Measurements from ENCODE around the gene NBPF15. TPM values are rescaled to one million over a fixed set of nuclear protein-coding genes. Genes with fewer than 3 reads are reported as not detected.
"Not testable (repeated sequence)": the region's sequence is repeated elsewhere in the genome, so short reads cannot be mapped to it uniquely, and the experiment has no call there.

The NBPF15 gene
- total RNA-seq (10 to 100 TPM; 20.8 to 30.1 TPM), polyA plus RNA-seq (ENCODE audit: insufficient read depth, low read depth, low replicate concordance) (12.7 TPM)
- long read RNA-seq, donor 1, result 0 reads
- long read RNA-seq, donor 2, result 0 reads

GRCh38 chr1:144461136-144461759, at the start of gene NBPF15:
Gene NBPF15, minus strand, starts transcription at chr1:144461669. Its CDS starts 21,666 bp downstream, at chr1:144440003.
- H3K9me3 ChIP-seq; H3K4me1 ChIP-seq; intact Hi-C loops (cut with DNase I; ENCODE audit: low total_unique reads); H3K36me3 ChIP-seq (ENCODE audit: low read depth, missing control alignments); H3K27me3 ChIP-seq: not testable (repeated sequence)
- peak; percentile 78 for DNase-seq
- H3K4me3 ChIP-seq, result peak within 1 kb of the TSS; percentile 53 to 75
- H3K27ac ChIP-seq, result peak within 1 kb of the TSS in 1 of 2 donors; percentile 59
- 8 to 12% methylated on average over 5 to 29 of the region's 71 CpGs for WGBS, 2 donors

DNA sequence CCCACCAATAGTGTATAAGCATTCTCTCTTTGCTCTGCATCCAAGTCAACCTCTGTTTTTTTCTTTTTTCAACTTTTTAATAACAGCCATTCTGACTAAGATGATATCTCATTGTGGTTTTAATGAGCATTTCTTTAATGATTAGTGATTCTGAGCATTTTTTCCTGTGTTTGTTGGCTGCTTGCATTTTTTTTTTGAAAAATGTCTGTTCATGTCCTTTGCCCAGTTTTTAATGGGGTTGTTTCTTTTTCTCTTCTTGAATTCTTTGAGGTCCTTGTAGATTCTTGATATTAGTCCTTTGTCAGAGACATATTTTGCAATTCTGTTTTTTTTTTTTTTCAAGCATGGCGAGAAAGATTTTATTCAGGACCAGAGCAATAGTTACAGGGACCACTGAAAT, 35.0 kb upstream of the NBPF15 start:
- H3K4me1 ChIP-seq; H3K4me3 ChIP-seq; intact Hi-C loops (cut with DNase I; ENCODE audit: low total_unique reads); H3K27me3 ChIP-seq; H3K27ac ChIP-seq; DNase-seq; H3K9me3 ChIP-seq; H3K36me3 ChIP-seq (ENCODE audit: low read depth, missing control alignments): not testable (repeated sequence)
- WGBS, 2 donors, result 79 to 91% methylated on average over 1 of the region's 1 CpG

- H3K9me3 ChIP-seq; DNase-seq; H3K36me3 ChIP-seq (ENCODE audit: low read depth, missing control alignments); H3K4me3 ChIP-seq; H3K27ac ChIP-seq; H3K4me1 ChIP-seq; H3K27me3 ChIP-seq; intact Hi-C loops (cut with DNase I; ENCODE audit: low total_unique reads): not testable (repeated sequence)
- WGBS, 2 donors, result 57 to 75% methylated on average over 2 to 4 of the region's 4 CpGs
Observed at GRCh38 chr1:144494130-144494529, 32.7 kb upstream of the NBPF15 start.

GRCh38 chr1:144490394-144490793, 28.9 kb upstream of the NBPF15 start:
- intact Hi-C loops (cut with DNase I; ENCODE audit: low total_unique reads); H3K27me3 ChIP-seq; DNase-seq; H3K9me3 ChIP-seq; H3K36me3 ChIP-seq (ENCODE audit: low read depth, missing control alignments); H3K4me3 ChIP-seq; H3K27ac ChIP-seq; H3K4me1 ChIP-seq: not testable (repeated sequence)
- 20% methylated on average over 1 of the region's 18 CpGs; no CpG with 5 or more reads in 1 of the 2 donors for WGBS, 2 donors

DNA sequence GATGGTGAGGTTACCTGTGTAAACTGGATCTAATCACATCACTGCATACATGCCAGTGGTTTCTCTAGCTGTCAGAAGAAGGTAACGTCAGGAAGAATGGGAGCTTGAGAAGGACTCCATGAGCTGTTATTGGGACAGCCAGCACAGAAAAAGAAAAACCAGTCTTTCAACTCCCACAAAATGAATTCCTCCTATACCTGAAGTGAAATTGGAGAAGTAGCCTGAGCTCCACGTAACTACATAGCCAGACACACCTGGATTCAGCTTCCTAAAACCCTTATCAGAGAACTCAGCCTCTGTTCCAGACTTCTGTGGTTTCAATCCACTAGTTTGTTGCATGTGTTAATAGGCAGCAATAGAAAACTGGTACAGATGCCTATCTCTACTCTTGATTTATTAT, 25.5 kb upstream of the NBPF15 start:
- DNase-seq; H3K27ac ChIP-seq; H3K36me3 ChIP-seq (ENCODE audit: low read depth, missing control alignments); H3K27me3 ChIP-seq; intact Hi-C loops (cut with DNase I; ENCODE audit: low total_unique reads); H3K9me3 ChIP-seq; H3K4me3 ChIP-seq; H3K4me1 ChIP-seq: not testable (repeated sequence)
- 57 to 92% methylated on average over 2 of the region's 2 CpGs for WGBS, 2 donors

DNA sequence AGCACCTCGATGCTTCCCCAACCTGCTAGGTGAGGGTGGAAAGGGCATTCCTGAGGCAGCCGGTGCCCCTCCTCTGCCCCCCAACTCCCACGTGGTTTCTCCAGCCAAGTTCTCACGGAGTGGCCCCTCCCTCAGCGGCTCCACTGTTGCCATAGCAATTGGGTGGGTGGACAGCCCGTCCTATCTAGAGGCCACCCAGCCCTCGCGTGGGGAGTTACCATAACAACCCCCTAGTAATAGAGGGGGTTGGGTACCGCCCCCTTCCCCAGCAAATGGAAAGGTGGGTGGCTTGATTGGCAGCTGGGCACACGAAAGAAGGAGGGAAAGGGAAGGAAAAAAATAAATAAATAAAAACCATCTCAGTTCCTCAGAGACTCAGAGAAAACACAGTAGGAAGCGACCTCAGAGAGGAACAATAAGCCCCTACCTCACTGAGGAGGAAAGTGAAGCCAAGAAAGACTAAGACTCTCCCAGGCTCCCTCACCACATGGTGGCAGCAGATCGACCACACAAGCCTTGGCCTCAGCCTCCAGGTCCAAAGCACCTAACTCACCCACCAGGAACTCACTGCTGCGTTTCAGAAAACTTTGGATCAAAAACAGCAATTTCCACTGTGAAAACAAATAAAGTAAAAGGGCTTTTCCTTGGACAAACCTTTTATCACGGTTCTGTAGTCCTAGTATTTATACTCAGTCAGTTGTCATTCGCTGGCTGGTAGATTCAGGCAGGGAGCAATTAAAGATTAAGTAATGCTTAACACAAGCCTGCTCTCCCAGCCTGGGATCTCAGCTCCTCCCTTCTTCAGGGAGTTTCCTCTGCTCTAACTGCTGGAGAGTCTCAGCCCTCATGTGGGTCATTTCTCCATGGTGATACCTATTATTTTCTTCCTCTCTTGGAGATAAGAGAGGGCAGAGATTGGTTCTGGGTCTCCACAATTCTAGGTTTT, 23.9 kb upstream of the NBPF15 start:
- DNase-seq; intact Hi-C loops (cut with DNase I; ENCODE audit: low total_unique reads): not testable (repeated sequence)
- WGBS, 2 donors, result 5 to 19% methylated on average over 2 to 7 of the region's 15 CpGs

DNA sequence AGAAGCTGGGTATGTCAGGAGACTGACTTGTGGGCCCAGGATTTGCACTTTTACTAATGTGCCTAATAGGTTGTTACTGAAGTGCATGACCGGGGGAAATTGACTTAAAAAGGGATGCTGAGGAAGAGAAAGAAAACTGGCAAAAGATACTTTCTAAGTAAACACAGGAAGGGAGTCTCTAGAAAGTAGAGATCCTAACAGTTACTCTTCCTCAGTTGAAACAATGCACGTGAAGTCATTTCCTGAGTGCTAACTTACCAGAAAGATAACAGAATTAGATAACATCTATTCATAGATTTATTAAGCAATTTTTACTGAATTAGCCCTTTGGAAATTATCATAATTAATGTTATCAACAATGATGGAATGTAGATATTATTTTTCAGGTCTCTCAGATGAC, 12.4 kb upstream of the NBPF15 start:
- intact Hi-C loops (cut with DNase I; ENCODE audit: low total_unique reads); H3K4me1 ChIP-seq; H3K27me3 ChIP-seq; H3K36me3 ChIP-seq (ENCODE audit: low read depth, missing control alignments); H3K4me3 ChIP-seq; H3K27ac ChIP-seq; DNase-seq; H3K9me3 ChIP-seq: not testable (repeated sequence)
- no CpG with 5 or more reads among the region's 2 CpGs for WGBS, 2 donors

More for the DNA sequence above, 23.9 kb upstream of the NBPF15 start:
- H3K4me1 ChIP-seq; H3K27ac ChIP-seq; H3K27me3 ChIP-seq; H3K9me3 ChIP-seq; H3K36me3 ChIP-seq (ENCODE audit: low read depth, missing control alignments); H3K4me3 ChIP-seq: not testable (repeated sequence)

DNA sequence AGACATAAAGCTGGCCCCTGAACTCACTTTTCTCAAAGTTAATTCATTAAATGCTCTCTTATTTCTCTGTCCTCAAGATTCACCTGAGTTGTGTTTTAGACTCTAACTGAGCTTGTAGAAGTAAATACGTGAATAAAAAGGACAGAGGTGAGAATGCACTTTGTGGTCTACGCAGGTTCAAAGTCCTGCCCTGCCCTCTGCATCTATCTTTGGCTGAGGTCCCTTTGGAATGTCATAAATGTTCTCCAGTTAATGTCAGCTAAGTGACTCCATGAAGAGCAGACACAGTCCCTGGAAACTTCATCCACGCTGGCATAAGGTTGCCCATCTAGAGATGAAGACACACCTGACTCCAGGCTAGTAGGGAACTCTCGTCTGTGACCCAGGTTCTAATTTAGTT, 10.0 kb upstream of the NBPF15 start:
- WGBS, 2 donors, result 86 to 93% methylated on average over 2 to 3 of the region's 4 CpGs
- H3K27me3 ChIP-seq; H3K4me1 ChIP-seq; DNase-seq; H3K4me3 ChIP-seq; intact Hi-C loops (cut with DNase I; ENCODE audit: low total_unique reads); H3K27ac ChIP-seq; H3K36me3 ChIP-seq (ENCODE audit: low read depth, missing control alignments); H3K9me3 ChIP-seq: not testable (repeated sequence)

DNA sequence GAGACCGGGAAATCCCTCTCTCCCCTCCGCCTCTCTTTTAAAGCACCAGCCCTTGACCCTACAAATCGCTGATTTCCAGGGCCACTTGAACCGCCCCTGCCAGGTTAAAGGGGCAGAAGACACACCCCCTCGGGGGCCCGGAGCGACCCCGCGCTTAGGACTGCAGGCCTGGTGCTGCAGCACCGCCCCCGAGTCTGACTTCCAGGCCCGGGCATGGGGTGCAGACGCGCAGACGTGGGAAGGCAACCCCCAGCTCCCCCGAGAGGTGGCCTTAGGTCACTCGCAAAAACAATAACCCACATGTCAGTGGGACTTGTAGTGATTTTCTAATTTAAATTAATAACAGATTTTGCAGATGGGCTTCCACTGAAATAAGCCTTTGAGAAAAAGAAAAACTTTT, 309 bp upstream of the NBPF15 start:
- H3K9me3 ChIP-seq; H3K36me3 ChIP-seq (ENCODE audit: low read depth, missing control alignments); H3K4me1 ChIP-seq; DNase-seq; intact Hi-C loops (cut with DNase I; ENCODE audit: low total_unique reads); H3K27me3 ChIP-seq; H3K27ac ChIP-seq; H3K4me3 ChIP-seq: not testable (repeated sequence)
- no CpG with 5 or more reads among the region's 17 CpGs for WGBS, 2 donors

DNA sequence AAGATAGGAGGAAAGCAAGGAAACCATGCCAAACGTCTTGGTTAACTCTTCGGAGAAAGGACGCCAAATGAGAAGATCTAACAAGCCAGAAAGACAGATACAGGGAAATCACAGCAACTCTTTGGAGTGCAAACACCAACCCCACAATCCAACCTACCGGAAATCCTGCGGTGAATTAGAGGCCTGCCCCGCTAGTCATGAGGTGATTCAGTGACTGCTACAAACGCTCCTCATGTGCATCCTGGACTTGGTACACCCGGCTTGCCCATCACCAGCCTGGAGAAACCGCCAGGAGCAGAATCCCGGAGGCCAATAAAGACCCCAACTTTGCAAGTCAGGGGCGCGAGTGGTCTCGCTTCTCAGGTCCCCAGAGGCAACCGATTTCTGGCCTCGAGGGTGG, 783 bp downstream of the NBPF15 start:
- peak overlapping the region; percentile 53 to 75 for H3K4me3 ChIP-seq
- peak; percentile 16 for DNase-seq
- intact Hi-C loops (cut with DNase I; ENCODE audit: low total_unique reads); H3K27ac ChIP-seq; H3K27me3 ChIP-seq; H3K36me3 ChIP-seq (ENCODE audit: low read depth, missing control alignments); H3K4me1 ChIP-seq; H3K9me3 ChIP-seq: not testable (repeated sequence)
- WGBS, 2 donors, result no CpG with 5 or more reads among the region's 15 CpGs

- H3K4me1 ChIP-seq; H3K36me3 ChIP-seq (ENCODE audit: low read depth, missing control alignments); H3K4me3 ChIP-seq; DNase-seq; intact Hi-C loops (cut with DNase I; ENCODE audit: low total_unique reads); H3K9me3 ChIP-seq; H3K27ac ChIP-seq; H3K27me3 ChIP-seq: not testable (repeated sequence)
- 87 to 96% methylated on average over 18 of the region's 18 CpGs for WGBS, 2 donors
Observed at GRCh38 chr1:144442402-144442801, 19.1 kb downstream of the NBPF15 start.

- WGBS, 2 donors, result 39 to 74% methylated on average over 4 to 7 of the region's 7 CpGs
- H3K4me1 ChIP-seq; DNase-seq; H3K27ac ChIP-seq; H3K9me3 ChIP-seq; intact Hi-C loops (cut with DNase I; ENCODE audit: low total_unique reads); H3K36me3 ChIP-seq (ENCODE audit: low read depth, missing control alignments); H3K27me3 ChIP-seq; H3K4me3 ChIP-seq: not testable (repeated sequence)
Observed at GRCh38 chr1:144439737-144440136, 21.7 kb downstream of the NBPF15 start.

Measured in testis (tissue), 5 donors.